ENCODE measurements around the gene PIGM.

PIGM gene

GRCh38 chr1:159981351-159982055 lies 50.3 kb downstream of the PIGM start:
- Histone ChIP-seq H3K9ac (ENCODE audit: low read depth in 1 of 2, low read length in 2 of 2) (no peak overlapping the region), H3K9me3 (ENCODE audit: control insufficient read depth in 1 of 2, low read length in 2 of 2) (no peaks in the 10 kb centered on the region), H3K4me3 (ENCODE audit: low read depth in 1 of 2, low read length in 2 of 2) (no peak overlapping the region), H3K36me3 (ENCODE audit: control insufficient read depth in 1 of 2, insufficient read depth in 2 of 2, low read length in 2 of 2) (peaks cover 3 to 23% of the 10 kb centered on the region in 2 donors), H3K4me1 (ENCODE audit: control insufficient read depth in 1 of 2, insufficient read depth in 2 of 2, low read length in 2 of 2) (no peaks in the 10 kb centered on the region), H3K27ac (ENCODE audit: low read depth, low read length) (no peak overlapping the region), H3K27me3 (ENCODE audit: control insufficient read depth in 1 of 2, insufficient read depth in 2 of 2, low read length in 2 of 2) (no peaks in the 10 kb centered on the region)

- Histone ChIP-seq H3K27me3 (ENCODE audit: control insufficient read depth in 1 of 2, insufficient read depth in 2 of 2, low read length in 2 of 2) (no peaks in the 10 kb centered on the region), H3K4me1 (ENCODE audit: control insufficient read depth in 1 of 2, insufficient read depth in 2 of 2, low read length in 2 of 2) (no peaks in the 10 kb centered on the region), H3K4me3 (ENCODE audit: low read depth in 1 of 2, low read length in 2 of 2) (no peak overlapping the region), H3K9me3 (ENCODE audit: control insufficient read depth in 1 of 2, low read length in 2 of 2) (no peaks in the 10 kb centered on the region), H3K36me3 (ENCODE audit: control insufficient read depth in 1 of 2, insufficient read depth in 2 of 2, low read length in 2 of 2) (peaks cover 3 to 23% of the 10 kb centered on the region in 2 donors), H3K9ac (ENCODE audit: low read depth in 1 of 2, low read length in 2 of 2) (no peak overlapping the region), H3K27ac (ENCODE audit: low read depth, low read length) (no peak overlapping the region)
These were observed 51.0 kb downstream of the PIGM start for GRCh38 chr1:159980786-159981185.

GRCh38 chr1:159980076-159980475 lies 51.7 kb downstream of the PIGM start:
- Histone ChIP-seq H3K4me1 (ENCODE audit: control insufficient read depth in 1 of 2, insufficient read depth in 2 of 2, low read length in 2 of 2) (no peaks in the 10 kb centered on the region), H3K36me3 (ENCODE audit: control insufficient read depth in 1 of 2, insufficient read depth in 2 of 2, low read length in 2 of 2) (peaks cover 3 to 23% of the 10 kb centered on the region in 2 donors), H3K27me3 (ENCODE audit: control insufficient read depth in 1 of 2, insufficient read depth in 2 of 2, low read length in 2 of 2) (no peaks in the 10 kb centered on the region), H3K9me3 (ENCODE audit: control insufficient read depth in 1 of 2, low read length in 2 of 2) (no peaks in the 10 kb centered on the region), H3K9ac (ENCODE audit: low read depth in 1 of 2, low read length in 2 of 2) (no peak overlapping the region), H3K4me3 (ENCODE audit: low read depth in 1 of 2, low read length in 2 of 2) (no peak overlapping the region), H3K27ac (ENCODE audit: low read depth, low read length) (no peak overlapping the region)

- H3K27ac ChIP-seq (ENCODE audit: low read depth, low read length): no peak overlapping the region
- H3K4me1 ChIP-seq (ENCODE audit: control insufficient read depth in 1 of 2, insufficient read depth in 2 of 2, low read length in 2 of 2): no peaks in the 10 kb centered on the region
- peaks cover 3 to 23% of the 10 kb centered on the region in 2 donors for H3K36me3 ChIP-seq (ENCODE audit: control insufficient read depth in 1 of 2, insufficient read depth in 2 of 2, low read length in 2 of 2)
- no peaks in the 10 kb centered on the region for H3K27me3 ChIP-seq (ENCODE audit: control insufficient read depth in 1 of 2, insufficient read depth in 2 of 2, low read length in 2 of 2)
- H3K9me3 ChIP-seq (ENCODE audit: control insufficient read depth in 1 of 2, low read length in 2 of 2): no peaks in the 10 kb centered on the region
- no peak overlapping the region for H3K4me3 ChIP-seq (ENCODE audit: low read depth in 1 of 2, low read length in 2 of 2)
- H3K9ac ChIP-seq (ENCODE audit: low read depth in 1 of 2, low read length in 2 of 2): no peak overlapping the region
These were observed 52.5 kb downstream of the PIGM start for GRCh38 chr1:159979257-159979656.

- no peaks in the 10 kb centered on the region for H3K27me3 ChIP-seq (ENCODE audit: control insufficient read depth in 1 of 2, insufficient read depth in 2 of 2, low read length in 2 of 2)
- H3K4me3 ChIP-seq (ENCODE audit: low read depth in 1 of 2, low read length in 2 of 2): no peak overlapping the region
- H3K9me3 ChIP-seq (ENCODE audit: control insufficient read depth in 1 of 2, low read length in 2 of 2): no peaks in the 10 kb centered on the region
- H3K4me1 ChIP-seq (ENCODE audit: control insufficient read depth in 1 of 2, insufficient read depth in 2 of 2, low read length in 2 of 2): no peaks in the 10 kb centered on the region
- no peak overlapping the region for H3K9ac ChIP-seq (ENCODE audit: low read depth in 1 of 2, low read length in 2 of 2)
- H3K36me3 ChIP-seq (ENCODE audit: control insufficient read depth in 1 of 2, insufficient read depth in 2 of 2, low read length in 2 of 2): peaks cover 3 to 23% of the 10 kb centered on the region in 2 donors
- no peak overlapping the region for H3K27ac ChIP-seq (ENCODE audit: low read depth, low read length)
These were observed 53.7 kb downstream of the PIGM start for GRCh38 chr1:159978107-159978398.

- H3K9me3 ChIP-seq (ENCODE audit: control insufficient read depth in 1 of 2, low read length in 2 of 2): no peaks in the 10 kb centered on the region
- no peak overlapping the region for H3K27ac ChIP-seq (ENCODE audit: low read depth, low read length)
- no peaks in the 10 kb centered on the region for H3K27me3 ChIP-seq (ENCODE audit: control insufficient read depth in 1 of 2, insufficient read depth in 2 of 2, low read length in 2 of 2)
- H3K4me1 ChIP-seq (ENCODE audit: control insufficient read depth in 1 of 2, insufficient read depth in 2 of 2, low read length in 2 of 2): peaks cover 0 to 1% of the 10 kb centered on the region in 2 donors
- H3K4me3 ChIP-seq (ENCODE audit: low read depth in 1 of 2, low read length in 2 of 2): no peak overlapping the region
- H3K36me3 ChIP-seq (ENCODE audit: control insufficient read depth in 1 of 2, insufficient read depth in 2 of 2, low read length in 2 of 2): peaks cover 3 to 25% of the 10 kb centered on the region in 2 donors
- no peak overlapping the region for H3K9ac ChIP-seq (ENCODE audit: low read depth in 1 of 2, low read length in 2 of 2)
These were observed 54.3 kb downstream of the PIGM start for GRCh38 chr1:159977364-159978106.

Measured in duodenal mucosa (tissue), 2 donors.